Measurements from ENCODE around the gene HOXB4. TPM values are rescaled to one million over a fixed set of nuclear protein-coding genes. Genes with fewer than 3 reads are reported as not detected.

The HOXB4 gene
- total RNA-seq, 1 experiment from 2014 or later: not detected

DNA sequence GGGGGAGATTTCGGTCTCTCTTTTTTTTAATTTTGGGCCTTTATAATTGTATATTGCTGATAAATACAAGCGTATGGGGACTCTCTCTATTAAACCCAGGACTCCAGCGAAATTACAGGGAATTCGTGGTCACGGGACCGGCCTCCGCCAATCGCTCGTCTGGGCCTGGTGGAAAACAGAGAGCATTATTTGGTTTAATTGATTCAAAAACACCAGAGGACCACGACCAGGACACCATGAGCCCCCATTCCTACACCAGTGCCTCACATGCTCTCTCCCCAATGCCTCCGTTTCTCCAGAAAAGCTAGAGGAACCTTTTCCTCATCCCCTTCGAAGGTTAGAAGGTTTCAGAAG is 33.2 kb downstream of the HOXB4 start, which contains the start of gene HOXB2:
Gene HOXB2, minus strand, starts transcription at position 88 of the 354 bp plus-strand sequence. CDS start 198 bp downstream, outside the sequence.
- H3K79me2 ChIP-seq (ENCODE audit: insufficient read depth, low read length): no peaks in the 10 kb centered on the region
- H3K9ac ChIP-seq (ENCODE audit: extremely low read depth, insufficient read length, low read length): no peak within 1 kb of the TSS
- no peak within 1 kb of the TSS for H3K27ac ChIP-seq (ENCODE audit: insufficient read length, low read depth, low read length)
- no peak within 1 kb of the TSS for H4K5ac ChIP-seq (ENCODE audit: insufficient read length, low read depth, low read length)
- peaks cover 3% of the 10 kb centered on the region; the same call in 1 of the 2 replicates for H3K4me1 ChIP-seq (ENCODE audit: insufficient read depth, low read length)
- no peak within 1 kb of the TSS for H2BK5ac ChIP-seq (ENCODE audit: insufficient read length, low read length)
- no peak within 1 kb of the TSS for H3K18ac ChIP-seq (ENCODE audit: insufficient read length, low read depth, low read length)
- peak within 1 kb of the TSS in 1 of 2 experiments; percentile 59; a peak in 2 of 5 replicates for H3K4me3 Mint-ChIP-seq
- H3K23ac ChIP-seq (ENCODE audit: insufficient read length, low read depth, low read length): no peak within 1 kb of the TSS
- H3K27me3 ChIP-seq (ENCODE audit: insufficient read depth, low read length): peaks cover 90% of the 10 kb centered on the region
- no peaks in the 10 kb centered on the region for H3K9me3 ChIP-seq (ENCODE audit: control insufficient read depth, low read depth, low read length)
- no peak within 1 kb of the TSS for H4K8ac ChIP-seq (replicated peaks; ENCODE audit: insufficient read length, low read depth, low read length)
- no peak within 1 kb of the TSS; a peak in 1 of 7 replicates for H3K27ac Mint-ChIP-seq
- peak within 1 kb of the TSS; percentile 30 for H3K4me2 ChIP-seq (ENCODE audit: insufficient read depth, insufficient read length, low read length)
- peaks cover 1 to 20% of the 10 kb centered on the region in 2 experiments; a peak in 3 of 5 replicates for H3K9me3 Mint-ChIP-seq
- H3K4ac ChIP-seq (ENCODE audit: low read depth, low read length): no peak within 1 kb of the TSS
- no peak for DNase-seq
- peaks cover 36 to 70% of the 10 kb centered on the region in 2 experiments for H3K4me1 Mint-ChIP-seq
- H3K27me3 Mint-ChIP-seq (ENCODE audit: low read depth): peaks cover 99% of the 10 kb centered on the region
- H3K56ac ChIP-seq (ENCODE audit: insufficient read length, low read depth, low read length): no peak within 1 kb of the TSS
- H3K14ac ChIP-seq (ENCODE audit: insufficient read depth, low read length): no peak within 1 kb of the TSS
- no peak within 1 kb of the TSS for H2BK120ac ChIP-seq (ENCODE audit: low read depth, low read length, poor library complexity, severe bottlenecking)
- no peaks in the 10 kb centered on the region; a peak in 1 of 7 replicates for H3K36me3 Mint-ChIP-seq (ENCODE audit: insufficient read depth in 1 of 3, low read depth in 3 of 3)
- TF ChIP-seq, protein P1, sequence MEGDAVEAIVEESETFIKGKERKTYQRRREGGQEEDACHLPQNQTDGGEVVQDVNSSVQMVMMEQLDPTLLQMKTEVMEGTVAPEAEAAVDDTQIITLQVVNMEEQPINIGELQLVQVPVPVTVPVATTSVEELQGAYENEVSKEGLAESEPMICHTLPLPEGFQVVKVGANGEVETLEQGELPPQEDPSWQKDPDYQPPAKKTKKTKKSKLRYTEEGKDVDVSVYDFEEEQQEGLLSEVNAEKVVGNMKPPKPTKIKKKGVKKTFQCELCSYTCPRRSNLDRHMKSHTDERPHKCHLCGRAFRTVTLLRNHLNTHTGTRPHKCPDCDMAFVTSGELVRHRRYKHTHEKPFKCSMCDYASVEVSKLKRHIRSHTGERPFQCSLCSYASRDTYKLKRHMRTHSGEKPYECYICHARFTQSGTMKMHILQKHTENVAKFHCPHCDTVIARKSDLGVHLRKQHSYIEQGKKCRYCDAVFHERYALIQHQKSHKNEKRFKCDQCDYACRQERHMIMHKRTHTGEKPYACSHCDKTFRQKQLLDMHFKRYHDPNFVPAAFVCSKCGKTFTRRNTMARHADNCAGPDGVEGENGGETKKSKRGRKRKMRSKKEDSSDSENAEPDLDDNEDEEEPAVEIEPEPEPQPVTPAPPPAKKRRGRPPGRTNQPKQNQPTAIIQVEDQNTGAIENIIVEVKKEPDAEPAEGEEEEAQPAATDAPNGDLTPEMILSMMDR (conservative IDR thresholded peaks at IDR 0.05): no peak
- no peak within 1 kb of the TSS for H2BK15ac ChIP-seq (ENCODE audit: low read depth, low read length)
- H2AFZ ChIP-seq (ENCODE audit: low read length): no peak within 1 kb of the TSS
- H2BK20ac ChIP-seq (ENCODE audit: low read depth, low read length, poor library complexity, severe bottlenecking): no peak within 1 kb of the TSS
- no peak within 1 kb of the TSS for H4K91ac ChIP-seq (ENCODE audit: insufficient read length, low read depth, low read length)
- no peaks in the 10 kb centered on the region for H3K79me1 ChIP-seq (ENCODE audit: insufficient read depth, low read depth, low read length, poor library complexity, severe bottlenecking)
- H3K23me2 ChIP-seq (ENCODE audit: insufficient read length, low read depth, low read length, poor library complexity, severe bottlenecking): peaks cover 6% of the 10 kb centered on the region
- no peaks in the 10 kb centered on the region for H4K20me1 ChIP-seq (ENCODE audit: control insufficient read depth, insufficient read depth, insufficient read length)
- no peak within 1 kb of the TSS for H2AK5ac ChIP-seq (ENCODE audit: insufficient read length, low read length)
- H3T11ph ChIP-seq (ENCODE audit: low read length): no peak within 1 kb of the TSS
- no CpG with 5 or more reads among the region's 12 CpGs for WGBS (ENCODE audit: extremely low coverage, insufficient read length, low lambda C conversion rate)
- no peak within 1 kb of the TSS for H2BK12ac ChIP-seq (ENCODE audit: insufficient read length, low read depth, low read length)

All from H9 (cell line).